Glutamatergic neuron (in vitro differentiated cells): ENCODE measurements around the gene GBP6. TPM values are rescaled to one million over a fixed set of nuclear protein-coding genes. Genes with fewer than 3 reads are reported as not detected.

Experiments
- DNase-seq: peaks from one replicate; pipeline ENCODE4 v3.0.0; 2022
- H3K27ac Mint-ChIP-seq: one replicate; pipeline ENCODE4 v1.8.0; 2020; ENCODE audit warnings: mild to moderate bottlenecking, mixed read lengths, inconsistent platforms; ENCODE audit not compliant: unreplicated experiment
- H3K27me3 Mint-ChIP-seq: one replicate; pipeline ENCODE4 v1.8.0; 2020; ENCODE audit warnings: mild to moderate bottlenecking, moderate library complexity, mixed read lengths, inconsistent platforms; ENCODE audit not compliant: unreplicated experiment
- H3K36me3 Mint-ChIP-seq: one replicate; pipeline ENCODE4 v1.8.0; 2020; ENCODE audit warnings: mild to moderate bottlenecking, mixed read lengths, inconsistent platforms; ENCODE audit not compliant: unreplicated experiment
- H3K4me1 Mint-ChIP-seq: one replicate; pipeline ENCODE4 v1.8.0; 2020; ENCODE audit warnings: mild to moderate bottlenecking, low read depth, mixed read lengths, inconsistent platforms; ENCODE audit not compliant: unreplicated experiment
- H3K4me3 Mint-ChIP-seq: one replicate; pipeline ENCODE4 v1.8.0; 2020; ENCODE audit warnings: mild to moderate bottlenecking, mixed read lengths, inconsistent platforms; ENCODE audit not compliant: unreplicated experiment
- H3K9me3 Mint-ChIP-seq: one replicate; pipeline ENCODE4 v1.8.0; 2020; ENCODE audit warnings: mild to moderate bottlenecking, moderate library complexity, mixed read lengths, inconsistent platforms; ENCODE audit not compliant: unreplicated experiment
- long read RNA-seq: library from polyadenylated mRNA; unstranded; transcript quantifications from one replicate; pipeline ENCODE4 v2.0.0, GENCODE V29; 2020; ENCODE audit not compliant: unreplicated experiment
- total RNA-seq: library from RNA; stranded (reverse); fragmentation: NEBNext Ultra II Directional; extraction: Animal tissue kit (Norgen Biotek cat#: 25700); gene quantifications from one replicate; pipeline ENCODE4 v1.2.1, GENCODE V29; 2021; ENCODE audit not compliant: unreplicated experiment
- TF ChIP-seq, protein P1 (sequence below): fragments of 200-600 bp; sonication (generic); IDR thresholded peaks from one replicate; pipeline ENCODE4 v1.5.0; 2021; ENCODE audit not compliant: partially characterized antibody, unreplicated experiment

GBP6 gene
- total RNA-seq: not detected
- long read RNA-seq: 0 reads

DNA sequence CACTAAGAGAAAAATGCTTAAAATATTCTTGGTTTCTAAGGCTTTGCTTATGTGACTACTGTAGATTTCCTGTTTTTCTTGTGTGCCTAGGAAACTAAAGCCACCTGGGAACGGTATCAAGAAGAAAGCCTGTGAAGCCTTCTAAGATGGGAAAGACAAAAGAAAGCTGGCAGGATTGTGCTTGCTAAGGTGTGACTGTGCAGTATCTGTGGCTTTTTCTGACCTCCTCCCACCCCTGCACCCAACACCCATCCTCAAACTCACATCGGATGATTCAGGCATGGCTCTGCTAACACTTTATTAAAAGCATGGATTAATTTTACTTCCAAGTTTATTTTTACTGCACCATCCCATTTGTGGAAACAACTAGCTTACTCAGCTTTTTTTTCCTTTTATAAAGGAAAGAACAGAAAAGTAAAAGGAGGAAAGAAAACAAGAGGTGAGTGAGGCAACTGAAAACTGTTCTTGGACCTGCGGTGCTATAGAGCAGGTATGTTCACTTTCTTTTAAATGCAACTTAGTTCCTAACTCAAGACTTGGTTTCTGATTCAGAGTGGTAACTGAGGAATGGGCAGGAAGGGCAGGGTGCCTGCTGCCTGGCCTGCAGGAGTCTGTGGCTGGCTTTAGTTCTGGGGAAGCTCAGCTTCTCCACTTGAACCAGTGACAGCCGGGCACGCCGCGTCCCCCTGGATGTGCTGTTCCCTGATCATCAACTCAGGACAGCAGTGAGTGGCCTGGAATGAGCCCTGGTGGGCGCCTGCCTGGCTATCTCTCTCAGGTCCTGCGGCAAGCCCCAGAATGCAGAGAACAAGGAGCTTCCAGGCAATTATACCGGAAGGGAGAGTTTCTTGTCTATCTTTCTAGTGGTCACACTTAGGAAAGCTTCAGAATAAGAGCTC is at the start of gene GBP6:
Gene GBP6 (plus strand): TSS at position 422 of the 899 bp plus-strand sequence. CDS start 4,493 bp downstream, outside the sequence.
- peak; percentile 24 for DNase-seq
- no peak within 1 kb of the TSS for H3K27ac Mint-ChIP-seq
- TF ChIP-seq, protein P1, sequence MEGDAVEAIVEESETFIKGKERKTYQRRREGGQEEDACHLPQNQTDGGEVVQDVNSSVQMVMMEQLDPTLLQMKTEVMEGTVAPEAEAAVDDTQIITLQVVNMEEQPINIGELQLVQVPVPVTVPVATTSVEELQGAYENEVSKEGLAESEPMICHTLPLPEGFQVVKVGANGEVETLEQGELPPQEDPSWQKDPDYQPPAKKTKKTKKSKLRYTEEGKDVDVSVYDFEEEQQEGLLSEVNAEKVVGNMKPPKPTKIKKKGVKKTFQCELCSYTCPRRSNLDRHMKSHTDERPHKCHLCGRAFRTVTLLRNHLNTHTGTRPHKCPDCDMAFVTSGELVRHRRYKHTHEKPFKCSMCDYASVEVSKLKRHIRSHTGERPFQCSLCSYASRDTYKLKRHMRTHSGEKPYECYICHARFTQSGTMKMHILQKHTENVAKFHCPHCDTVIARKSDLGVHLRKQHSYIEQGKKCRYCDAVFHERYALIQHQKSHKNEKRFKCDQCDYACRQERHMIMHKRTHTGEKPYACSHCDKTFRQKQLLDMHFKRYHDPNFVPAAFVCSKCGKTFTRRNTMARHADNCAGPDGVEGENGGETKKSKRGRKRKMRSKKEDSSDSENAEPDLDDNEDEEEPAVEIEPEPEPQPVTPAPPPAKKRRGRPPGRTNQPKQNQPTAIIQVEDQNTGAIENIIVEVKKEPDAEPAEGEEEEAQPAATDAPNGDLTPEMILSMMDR: no peak
- H3K9me3 Mint-ChIP-seq: no peaks in the 10 kb centered on the region
- H3K4me3 Mint-ChIP-seq: no peak within 1 kb of the TSS
- H3K4me1 Mint-ChIP-seq: no peaks in the 10 kb centered on the region
- H3K36me3 Mint-ChIP-seq: no peaks in the 10 kb centered on the region
- no peaks in the 10 kb centered on the region for H3K27me3 Mint-ChIP-seq

DNA sequence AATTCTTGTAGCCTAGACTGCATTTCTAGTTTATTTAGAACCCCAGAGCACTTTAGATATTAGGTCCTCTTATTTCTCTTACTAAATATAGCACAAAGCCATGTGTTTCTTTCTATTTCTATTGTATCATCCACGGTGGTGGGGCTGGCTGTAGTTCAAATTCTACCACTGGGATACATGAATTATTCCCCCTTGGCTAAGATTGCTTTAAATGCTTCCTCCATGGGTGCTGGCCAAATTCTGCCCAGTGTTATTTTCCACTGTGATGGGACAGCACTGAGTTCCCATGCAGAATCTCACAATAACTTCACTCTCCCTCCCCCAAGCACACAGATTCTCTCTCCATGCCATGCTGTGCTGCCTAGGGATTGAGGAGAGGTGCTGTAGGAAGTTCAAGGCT is 41.5 kb upstream of the GBP6 start:
- TF ChIP-seq, protein P1: no peak
- peaks cover 2% of the 10 kb centered on the region for H3K9me3 Mint-ChIP-seq
- peaks cover 4% of the 10 kb centered on the region for H3K36me3 Mint-ChIP-seq
- no peaks in the 10 kb centered on the region for H3K27me3 Mint-ChIP-seq
- DNase-seq: no peak
- H3K4me3 Mint-ChIP-seq: no peak overlapping the region
- H3K27ac Mint-ChIP-seq: no peak overlapping the region
- no peaks in the 10 kb centered on the region for H3K4me1 Mint-ChIP-seq

DNA sequence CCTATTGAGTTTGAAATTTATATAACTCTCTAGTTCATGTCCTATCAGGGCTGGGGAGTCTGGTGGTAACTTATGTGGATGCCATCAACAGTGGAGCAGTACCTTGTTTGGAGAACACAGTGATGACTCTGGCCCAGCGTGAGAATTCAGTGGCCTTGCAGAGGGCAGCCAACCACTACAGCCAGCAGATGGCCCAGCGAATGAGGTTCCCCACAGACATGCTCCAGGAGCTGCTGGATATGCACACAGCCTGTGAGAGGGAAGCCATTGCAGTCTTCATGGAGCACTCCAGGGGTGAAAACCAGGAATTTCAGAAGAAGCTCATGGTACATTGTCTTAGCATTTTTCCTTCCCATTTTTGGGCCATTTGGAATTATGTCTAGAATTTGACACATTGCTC is 32.0 kb upstream of the GBP6 start:
- Mint-ChIP-seq H3K27me3 (peaks cover 3% of the 10 kb centered on the region), H3K9me3 (no peaks in the 10 kb centered on the region)

GRCh38 chr1:89332461-89332860 is 31.4 kb upstream of the GBP6 start:
- Mint-ChIP-seq H3K36me3 (no peaks in the 10 kb centered on the region), H3K4me3 (no peak overlapping the region), H3K4me1 (no peaks in the 10 kb centered on the region), H3K27me3 (peaks cover 3% of the 10 kb centered on the region), H3K27ac (no peak overlapping the region), H3K9me3 (no peaks in the 10 kb centered on the region)
- TF ChIP-seq, protein P1: no peak
- DNase-seq: no peak

More for the DNA sequence above, 32.0 kb upstream of the GBP6 start:
- TF ChIP-seq, protein P1: no peak
- Mint-ChIP-seq H3K27ac (no peak overlapping the region), H3K36me3 (no peaks in the 10 kb centered on the region), H3K4me1 (no peaks in the 10 kb centered on the region), H3K4me3 (no peak overlapping the region)
- no peak for DNase-seq

DNA sequence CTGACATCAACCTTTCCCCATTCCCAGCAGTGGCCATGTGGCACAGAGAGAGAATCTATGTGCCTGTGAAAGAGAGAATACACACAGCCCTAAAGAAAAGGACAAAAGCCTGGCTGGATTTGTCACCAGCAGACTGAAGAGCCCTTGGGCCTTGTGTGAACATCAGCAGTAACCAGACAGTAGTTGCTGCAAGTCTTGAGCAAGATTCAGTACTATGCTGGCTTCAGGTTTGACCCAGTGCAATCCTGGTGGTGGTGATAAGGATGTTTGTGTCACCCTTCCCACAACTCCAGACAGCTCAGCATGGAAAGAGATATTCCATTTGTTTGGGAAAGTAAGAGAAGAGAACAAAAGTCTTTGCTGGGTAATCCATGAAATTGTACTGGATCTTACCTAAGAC is 28.4 kb upstream of the GBP6 start:
- Mint-ChIP-seq H3K4me1 (no peaks in the 10 kb centered on the region), H3K27ac (no peak overlapping the region), H3K36me3 (no peaks in the 10 kb centered on the region), H3K4me3 (no peak overlapping the region), H3K27me3 (peaks cover 3% of the 10 kb centered on the region), H3K9me3 (peaks cover 2% of the 10 kb centered on the region)
- no peak for DNase-seq
- TF ChIP-seq, protein P1: no peak
